NCI-H524 treated with DMSO at 0.1 percent for 48 hours (cell line): ENCODE results near the gene NPTX1.

ENCODE experiments used
- DNase-seq: peaks from one replicate; lab custom pipeline; 2025; lab: John Stamatoyannopoulos, UW

NPTX1 gene

GRCh38 chr17:80503921-80504320 is 27.5 kb upstream of the NPTX1 start:
- DNase-seq: no peak

DNA sequence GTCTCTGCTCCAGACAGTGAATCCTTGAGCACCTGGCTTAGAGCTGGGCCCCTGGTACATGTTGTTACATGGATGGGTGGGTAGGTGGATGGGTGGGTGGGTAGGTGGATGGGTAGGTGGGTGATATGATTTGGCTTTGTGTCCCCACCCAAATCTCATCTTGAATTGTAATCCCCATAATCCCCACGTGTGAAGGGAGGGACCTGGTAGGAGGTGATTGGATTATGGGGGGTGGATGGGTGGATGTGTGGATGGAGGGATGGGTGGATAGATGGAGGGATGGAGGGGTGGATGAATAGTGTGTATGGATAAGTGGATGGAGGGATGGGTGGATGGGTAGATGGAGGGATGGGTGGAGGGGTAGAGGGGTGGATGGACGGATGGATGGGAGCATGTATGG is 26.6 kb upstream of the NPTX1 start:
- DNase-seq: no peak

GRCh38 chr17:80502578-80502877 is 26.1 kb upstream of the NPTX1 start:
- DNase-seq: no peak

- no peak for DNase-seq
Observed at GRCh38 chr17:80501741-80502577, 25.6 kb upstream of the NPTX1 start.

GRCh38 chr17:80499961-80500665 is 23.7 kb upstream of the NPTX1 start:
- DNase-seq: no peak

DNA sequence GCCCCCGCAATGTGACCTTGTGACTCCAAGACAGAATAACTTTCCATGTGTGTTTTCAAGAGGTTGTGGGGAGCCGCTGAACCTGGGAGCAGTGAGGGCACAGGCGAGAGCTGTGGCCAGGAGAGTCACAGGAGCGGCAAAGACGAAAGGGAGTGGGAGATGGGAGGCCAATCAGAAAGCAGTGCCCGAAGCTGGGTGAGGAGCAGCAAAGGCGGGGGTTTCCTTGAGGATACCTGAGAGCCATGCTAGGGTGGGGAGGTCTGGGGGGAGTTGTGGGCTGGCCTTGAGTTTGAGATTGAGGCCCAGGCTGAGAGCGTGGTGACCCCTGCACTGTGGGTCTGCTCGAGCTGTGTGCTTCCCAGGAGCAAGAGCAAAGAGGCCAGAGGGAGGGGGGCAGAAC is 23.2 kb upstream of the NPTX1 start:
- DNase-seq: no peak

GRCh38 chr17:80498920-80499410 is 22.6 kb upstream of the NPTX1 start:
- DNase-seq: no peak

DNA sequence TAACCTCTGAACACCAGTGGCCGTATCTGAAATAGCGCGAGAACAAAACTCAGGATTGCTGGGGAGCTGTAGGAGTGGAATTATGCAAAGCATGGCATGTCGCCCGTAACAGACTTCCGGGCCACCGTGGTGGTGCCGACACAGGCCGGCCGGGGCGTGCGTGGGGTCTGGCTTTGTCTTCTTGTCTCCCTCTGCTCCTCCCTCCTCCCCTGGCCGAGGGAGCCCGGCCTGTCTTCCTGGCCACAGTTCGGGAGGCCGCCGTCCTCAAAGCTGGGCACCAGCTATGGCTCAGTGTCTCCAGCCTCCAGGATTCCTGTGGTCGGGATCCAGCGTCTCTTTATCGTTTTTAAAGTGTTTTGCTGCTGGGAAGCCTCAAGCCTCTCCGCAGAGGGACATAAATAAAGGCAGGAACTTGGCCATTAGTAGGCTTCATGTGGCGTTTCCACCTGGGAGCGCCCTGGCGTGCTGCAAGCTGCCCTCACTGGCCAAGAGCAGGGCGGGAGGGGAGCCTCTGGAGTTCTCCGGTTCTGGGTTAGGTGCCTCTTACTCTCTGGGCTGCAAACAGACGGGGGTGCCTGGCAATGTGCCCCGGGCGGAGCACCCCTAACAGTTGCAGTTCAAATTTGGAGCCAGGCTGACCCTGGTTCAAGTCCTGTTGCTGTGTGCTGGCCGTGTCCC is 22.0 kb upstream of the NPTX1 start:
- DNase-seq: no peak

DNA sequence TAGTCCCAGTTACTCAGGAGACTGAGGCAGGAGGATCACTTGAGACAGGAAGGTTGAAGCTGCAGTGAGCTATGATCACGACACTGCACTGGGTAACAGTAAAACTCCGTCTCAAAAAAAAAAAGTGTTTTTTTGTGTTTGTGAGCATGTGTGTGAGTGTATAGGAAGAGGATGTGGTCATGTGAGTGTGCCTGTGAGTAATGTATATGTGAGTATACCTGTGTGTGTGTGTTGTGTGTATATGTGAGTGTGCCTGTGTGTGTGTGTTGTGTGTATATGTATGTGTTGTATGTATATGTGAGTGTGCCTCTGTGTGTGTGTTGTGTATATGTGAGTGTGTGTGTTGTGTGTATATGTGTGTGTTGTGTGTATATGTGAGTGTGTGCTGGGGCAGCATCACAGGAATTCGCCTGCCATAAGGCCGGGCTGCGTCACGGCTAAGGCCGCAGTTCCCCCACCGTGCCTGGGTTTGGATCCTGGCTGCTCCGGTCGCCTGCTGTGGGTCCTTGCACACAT is 21.4 kb upstream of the NPTX1 start:
- no peak for DNase-seq

DNA sequence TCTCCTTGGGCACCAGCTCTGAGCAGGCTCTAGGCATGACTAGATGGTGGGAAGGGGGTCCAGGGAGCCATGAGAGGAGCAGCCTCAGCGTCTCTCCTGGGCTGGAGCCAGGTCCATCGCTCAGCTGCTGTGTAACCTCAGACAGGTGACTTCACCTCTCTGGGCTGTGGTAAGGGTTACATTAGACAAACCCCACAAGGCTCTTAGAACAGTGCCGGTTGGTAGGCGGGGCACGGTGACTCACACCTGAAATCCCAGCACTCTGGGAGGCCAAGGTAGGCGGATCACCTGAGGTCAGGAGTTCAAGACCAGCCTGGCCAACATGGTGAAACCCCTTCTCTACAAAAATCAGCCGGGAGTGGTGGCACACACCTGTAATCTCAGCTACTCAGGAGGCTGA is 18.1 kb upstream of the NPTX1 start:
- DNase-seq: no peak

DNA sequence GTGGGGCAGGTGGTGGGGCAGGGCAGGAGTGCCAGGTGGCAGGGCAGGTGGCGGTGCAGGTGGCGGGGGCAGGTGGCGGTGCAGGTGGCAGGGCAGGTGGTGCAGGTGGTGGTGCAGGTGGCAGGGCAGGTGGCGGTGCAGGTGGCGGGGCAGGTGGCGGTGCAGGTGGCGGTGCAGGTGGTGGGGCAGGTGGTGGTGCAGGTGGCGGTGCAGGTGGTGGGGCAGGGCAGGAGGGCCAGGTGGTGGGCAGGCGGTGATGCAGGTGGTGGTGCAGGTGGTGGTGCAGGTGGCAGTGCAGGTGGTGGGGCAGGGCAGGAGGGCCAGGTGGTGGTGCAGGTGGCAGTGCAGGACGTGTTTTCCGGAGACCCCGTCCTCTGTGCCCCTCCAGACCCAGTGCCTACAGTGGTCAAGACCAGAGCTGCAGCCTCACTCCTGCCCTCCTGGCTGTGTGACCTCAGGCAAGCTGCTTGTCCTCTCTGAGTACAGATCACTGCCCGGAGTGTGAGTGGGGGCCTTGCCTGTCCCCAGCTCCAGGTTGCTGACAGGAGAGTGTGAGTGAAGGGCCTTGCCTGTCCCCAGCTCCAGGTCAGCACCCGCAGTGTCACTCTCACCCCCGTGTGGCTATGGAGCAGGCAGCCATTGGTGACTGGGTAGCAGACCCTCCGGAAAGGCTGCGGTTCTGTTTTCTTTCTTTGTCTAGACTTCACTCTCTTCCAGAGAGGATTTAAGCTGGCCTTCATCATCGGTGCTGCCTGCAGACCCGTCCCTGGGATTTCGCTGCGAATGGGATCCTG is 16.1 kb upstream of the NPTX1 start:
- no peak for DNase-seq

- DNase-seq: no peak
Observed at GRCh38 chr17:80491478-80492342, 15.3 kb upstream of the NPTX1 start.

- no peak for DNase-seq
Observed at GRCh38 chr17:80487511-80487910, 11.1 kb upstream of the NPTX1 start.

DNA sequence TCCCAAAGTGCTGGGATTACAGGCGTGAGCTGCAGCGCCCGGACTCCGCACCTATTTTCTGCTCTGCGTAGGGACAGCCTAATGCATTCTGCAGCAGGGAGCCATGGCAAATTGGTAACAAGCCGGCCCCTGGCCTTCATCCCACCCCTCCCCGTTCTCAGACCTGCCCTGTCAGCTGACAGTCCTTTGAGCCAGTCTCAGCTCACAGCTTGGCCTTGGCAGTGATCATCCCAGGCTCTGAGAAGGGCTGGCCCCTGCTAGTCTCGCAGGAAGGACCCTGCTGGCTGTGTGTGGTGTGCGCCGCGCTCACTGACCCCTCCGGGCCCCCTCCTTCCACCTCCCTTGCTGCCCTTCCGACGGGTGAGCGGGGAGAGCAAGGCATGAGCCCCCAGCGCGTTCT is 10.3 kb upstream of the NPTX1 start:
- DNase-seq: no peak

GRCh38 chr17:80485846-80486245 is 9.4 kb upstream of the NPTX1 start:
- DNase-seq: peak; percentile 99

DNA sequence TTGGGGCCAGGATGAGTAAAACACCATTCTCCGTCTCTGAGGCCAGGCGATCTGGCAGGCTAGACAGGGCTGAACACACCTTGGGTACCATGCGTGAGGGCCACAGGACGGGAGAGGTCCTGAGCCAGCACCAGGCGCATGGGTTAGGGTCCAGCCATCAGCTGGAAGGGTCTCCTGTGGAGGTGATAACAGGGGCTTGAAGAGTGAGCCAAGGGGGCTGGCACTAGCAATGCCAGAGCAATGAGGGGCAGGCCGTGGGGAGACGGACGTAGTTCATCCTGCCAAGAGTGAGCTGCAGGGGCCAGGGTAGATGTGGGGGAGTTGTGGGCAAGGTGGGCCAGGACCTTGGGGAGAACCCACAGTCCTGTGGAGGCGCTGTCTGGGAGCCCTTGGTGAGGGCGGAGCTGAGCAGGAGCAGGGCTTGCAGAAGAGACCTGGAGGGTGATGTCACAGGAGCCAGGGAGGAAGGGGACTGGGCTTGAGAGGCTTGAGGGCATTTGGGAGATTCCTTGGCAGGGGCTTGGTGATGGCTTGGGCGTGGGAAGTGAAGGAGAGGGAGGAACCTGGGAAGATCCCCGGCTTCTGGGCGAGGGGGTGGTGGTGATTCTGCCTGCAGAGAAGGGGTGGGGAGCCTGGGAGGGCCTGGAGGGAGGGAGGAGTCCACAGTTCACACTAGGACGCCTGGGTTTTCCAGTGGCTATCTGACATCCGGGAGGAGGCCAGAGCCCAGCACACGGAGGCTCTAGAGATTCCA is 6.3 kb upstream of the NPTX1 start:
- DNase-seq: no peak

DNA sequence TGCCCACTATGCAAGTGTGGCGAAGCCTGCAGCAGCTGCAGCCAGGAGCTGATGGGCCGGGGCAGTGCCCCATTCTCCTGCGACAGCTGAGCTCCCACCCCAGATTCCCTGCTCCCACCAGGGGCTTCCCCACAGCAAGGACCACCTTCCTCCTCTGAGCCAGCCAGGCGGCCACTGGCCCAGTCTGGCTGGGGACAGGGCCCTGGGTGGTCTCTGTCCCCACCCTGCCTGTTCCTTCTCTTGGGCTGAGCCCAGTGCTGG is 5.6 kb upstream of the NPTX1 start:
- DNase-seq: no peak

GRCh38 chr17:80481284-80482057 is 5.1 kb upstream of the NPTX1 start:
- DNase-seq: no peak

- DNase-seq: no peak
Observed at GRCh38 chr17:80480248-80480647, 3.8 kb upstream of the NPTX1 start.

DNA sequence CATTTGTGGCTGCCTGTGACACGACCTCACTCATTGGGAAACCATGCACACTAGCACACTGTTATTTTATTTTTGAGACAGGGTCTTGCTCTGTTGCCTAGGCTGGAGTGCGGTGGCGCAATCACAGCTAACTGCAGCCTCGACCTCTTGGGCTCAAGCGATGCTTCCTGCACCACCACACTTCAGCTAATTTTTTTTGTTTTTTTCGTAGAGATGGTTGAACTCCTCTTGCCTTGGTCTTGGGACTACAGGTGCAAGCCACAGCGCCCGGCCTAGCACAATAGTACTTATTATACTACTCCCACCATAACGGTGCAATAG is 2.8 kb upstream of the NPTX1 start:
- DNase-seq: no peak
